SKM-1 treated with dmso at 0.1 percent for 144 hours (cell line): ENCODE data around the gene KLRD1.
"Not testable (repeated sequence)": the region's sequence is repeated elsewhere in the genome, so short reads cannot be mapped to it uniquely, and the experiment has no call there.

Experiments
- DNase-seq: peaks from one replicate; lab custom pipeline; 2025; ENCODE audit not compliant: unreplicated experiment; lab: John Stamatoyannopoulos, UW

Gene KLRD1

GRCh38 chr12:10336196-10336595 is 28.5 kb downstream of the KLRD1 start:
- not testable (repeated sequence) for DNase-seq

DNA sequence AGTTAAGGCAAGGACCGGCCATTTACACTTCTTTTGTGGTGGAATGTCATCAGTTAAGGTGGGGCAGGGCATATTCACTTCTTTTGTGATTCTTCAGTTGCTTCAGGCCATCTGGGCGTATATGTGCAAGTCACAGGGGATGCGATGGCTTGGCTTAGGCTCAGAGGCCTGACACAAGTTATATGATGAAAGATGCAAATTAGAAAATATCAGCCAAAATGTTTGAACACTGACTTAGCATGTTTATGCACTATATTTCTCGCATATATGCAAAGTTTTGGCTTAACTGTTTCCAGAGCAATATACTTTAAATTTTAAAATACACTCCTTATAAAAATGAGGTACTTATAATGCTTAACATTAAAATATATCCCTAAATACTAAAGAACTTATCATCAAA is 30.8 kb downstream of the KLRD1 start:
- DNase-seq = not testable (repeated sequence)

GRCh38 chr12:10339053-10339840 is 31.6 kb downstream of the KLRD1 start:
- no peak for DNase-seq

DNA sequence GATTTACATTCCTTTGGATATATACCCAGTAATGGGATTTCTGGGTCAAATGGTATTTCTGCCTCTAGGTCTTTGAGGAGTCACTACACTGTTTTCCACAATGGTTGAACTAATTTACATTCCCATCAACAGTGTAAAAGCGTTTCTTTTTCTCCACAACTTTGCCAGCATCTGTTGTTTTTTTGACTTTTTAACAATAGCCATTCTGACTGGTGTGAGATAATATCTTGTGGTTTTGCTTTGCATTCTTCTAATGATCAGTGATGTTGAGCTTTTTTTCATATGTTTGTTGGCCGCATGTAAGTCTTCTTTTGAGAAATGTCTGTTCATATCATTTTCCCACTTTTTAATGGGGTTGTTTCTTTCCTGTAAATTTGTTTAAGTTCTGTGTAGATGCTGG is 33.3 kb downstream of the KLRD1 start:
- DNase-seq = not testable (repeated sequence)

- no peak for DNase-seq
Observed at GRCh38 chr12:10341892-10342509, 34.3 kb downstream of the KLRD1 start.

- DNase-seq = not testable (repeated sequence)
Observed at GRCh38 chr12:10351457-10351856, 43.8 kb downstream of the KLRD1 start.

DNA sequence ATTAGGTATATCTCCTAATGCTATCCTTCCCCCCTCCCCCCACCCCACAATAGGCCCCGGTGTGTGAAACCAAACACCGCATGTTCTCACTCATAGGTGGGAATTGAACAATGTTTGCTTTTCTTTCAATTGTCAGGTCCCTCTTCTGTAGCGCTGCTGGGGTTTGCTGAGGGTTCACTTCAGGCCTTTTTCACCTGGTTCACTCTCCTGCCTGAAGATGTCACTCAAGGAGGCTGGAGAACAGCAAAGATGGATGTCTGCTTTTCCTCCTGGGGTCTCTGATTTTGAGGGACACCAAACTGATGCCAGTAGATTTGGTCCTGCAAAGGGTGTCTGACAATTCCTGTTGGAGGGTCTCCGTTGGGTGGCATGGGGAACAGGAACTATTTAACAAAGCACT is 46.4 kb downstream of the KLRD1 start:
- no peak for DNase-seq

- DNase-seq = no peak
Observed at GRCh38 chr12:10354502-10354901, 46.8 kb downstream of the KLRD1 start.

GRCh38 chr12:10358131-10358530 is 50.5 kb downstream of the KLRD1 start:
- no peak for DNase-seq

DNA sequence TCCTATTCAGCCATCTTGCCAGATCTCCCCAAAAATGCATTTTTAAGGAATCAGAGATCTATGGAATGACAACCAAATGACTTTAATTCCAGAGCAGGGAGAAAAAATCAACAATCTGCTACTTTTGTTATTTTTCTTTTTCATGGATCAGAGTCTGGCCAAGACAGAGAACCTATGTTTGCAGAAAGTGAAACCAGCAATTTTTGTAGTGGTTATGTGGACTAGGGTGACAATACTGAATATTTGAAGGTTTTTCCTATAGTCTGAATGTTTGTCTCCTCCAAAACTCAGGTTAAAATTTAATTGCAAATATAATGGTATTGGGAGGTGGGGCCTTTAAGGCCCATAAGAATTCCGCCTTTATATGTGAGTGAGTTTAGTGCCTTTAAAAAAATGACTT is 51.3 kb downstream of the KLRD1 start:
- DNase-seq = no peak

- DNase-seq = no peak
Observed at GRCh38 chr12:10361084-10361483, 53.4 kb downstream of the KLRD1 start.

DNA sequence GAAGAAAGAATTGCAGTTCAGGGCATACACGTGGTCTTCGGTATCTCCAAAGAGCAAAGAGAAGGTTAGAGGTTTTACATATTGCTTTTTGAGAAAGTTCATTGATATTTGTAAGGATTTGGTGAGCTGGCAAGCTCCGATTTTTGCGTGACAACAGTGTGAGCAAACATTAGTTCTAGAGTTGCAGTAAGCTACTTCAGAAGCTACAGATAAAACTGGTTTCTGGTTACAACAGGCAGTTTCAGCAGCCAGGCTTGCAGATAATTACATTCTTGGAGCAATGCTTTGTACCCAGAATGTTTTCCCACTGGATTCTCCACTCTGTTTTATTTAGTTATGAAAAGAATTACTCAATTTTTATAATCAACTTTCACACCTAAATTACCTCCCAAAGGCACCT is 54.0 kb downstream of the KLRD1 start:
- DNase-seq = no peak

GRCh38 chr12:10362325-10362724 is 54.7 kb downstream of the KLRD1 start:
- no peak for DNase-seq

DNA sequence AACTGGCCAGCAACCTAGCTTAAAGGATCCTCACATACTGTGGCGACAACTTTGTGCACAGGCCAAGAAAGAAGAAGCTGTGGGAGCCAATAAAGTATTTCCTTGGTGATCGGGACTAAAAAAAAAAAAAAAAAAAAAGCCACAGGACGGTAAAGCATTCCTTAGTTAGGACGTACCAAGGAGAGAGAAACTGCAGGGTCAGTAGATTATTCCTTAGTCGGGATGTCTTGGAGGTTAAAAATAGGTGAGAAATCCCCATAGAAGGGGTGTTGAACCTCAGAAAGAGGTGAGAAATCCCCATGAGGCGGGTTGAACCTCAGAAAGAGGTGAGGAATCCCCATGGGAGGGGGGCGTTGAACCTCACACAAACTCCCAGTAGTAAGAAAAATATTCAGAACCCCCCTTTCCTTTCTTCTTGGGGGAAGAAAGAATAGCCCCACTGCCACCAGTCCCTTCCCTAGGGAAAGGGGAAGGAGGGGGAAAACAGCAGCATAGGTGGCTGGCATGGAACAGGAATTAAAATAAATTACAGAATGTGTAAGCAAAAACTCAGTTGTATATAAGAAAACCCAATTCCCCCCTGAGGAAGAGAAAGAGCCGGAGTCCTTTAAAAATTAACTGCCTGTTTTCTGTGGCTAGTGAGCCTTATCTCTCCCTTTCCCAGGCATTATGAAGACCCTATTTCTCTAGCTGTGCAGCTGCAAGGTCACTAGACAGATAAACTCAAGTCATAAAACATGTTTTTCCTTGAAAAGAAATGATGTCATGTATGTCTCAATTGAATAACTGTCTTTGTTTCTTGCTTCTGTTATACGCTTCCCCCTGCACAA is 55.4 kb downstream of the KLRD1 start:
- DNase-seq = no peak

DNA sequence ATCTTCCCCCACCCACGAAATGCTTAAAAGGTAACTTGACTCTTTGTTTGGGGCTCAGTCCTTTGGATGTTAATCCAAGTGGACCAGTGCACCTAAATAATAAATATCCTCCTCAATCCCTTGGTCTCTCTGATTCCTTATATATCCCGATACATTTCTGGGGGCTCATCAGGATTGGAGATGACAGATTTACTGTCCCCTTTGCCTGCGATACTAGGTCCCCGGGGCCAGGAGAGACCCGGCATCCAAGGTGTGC is 55.9 kb downstream of the KLRD1 start:
- no peak for DNase-seq

GRCh38 chr12:10363914-10364814 is 56.5 kb downstream of the KLRD1 start:
- DNase-seq = no peak

DNA sequence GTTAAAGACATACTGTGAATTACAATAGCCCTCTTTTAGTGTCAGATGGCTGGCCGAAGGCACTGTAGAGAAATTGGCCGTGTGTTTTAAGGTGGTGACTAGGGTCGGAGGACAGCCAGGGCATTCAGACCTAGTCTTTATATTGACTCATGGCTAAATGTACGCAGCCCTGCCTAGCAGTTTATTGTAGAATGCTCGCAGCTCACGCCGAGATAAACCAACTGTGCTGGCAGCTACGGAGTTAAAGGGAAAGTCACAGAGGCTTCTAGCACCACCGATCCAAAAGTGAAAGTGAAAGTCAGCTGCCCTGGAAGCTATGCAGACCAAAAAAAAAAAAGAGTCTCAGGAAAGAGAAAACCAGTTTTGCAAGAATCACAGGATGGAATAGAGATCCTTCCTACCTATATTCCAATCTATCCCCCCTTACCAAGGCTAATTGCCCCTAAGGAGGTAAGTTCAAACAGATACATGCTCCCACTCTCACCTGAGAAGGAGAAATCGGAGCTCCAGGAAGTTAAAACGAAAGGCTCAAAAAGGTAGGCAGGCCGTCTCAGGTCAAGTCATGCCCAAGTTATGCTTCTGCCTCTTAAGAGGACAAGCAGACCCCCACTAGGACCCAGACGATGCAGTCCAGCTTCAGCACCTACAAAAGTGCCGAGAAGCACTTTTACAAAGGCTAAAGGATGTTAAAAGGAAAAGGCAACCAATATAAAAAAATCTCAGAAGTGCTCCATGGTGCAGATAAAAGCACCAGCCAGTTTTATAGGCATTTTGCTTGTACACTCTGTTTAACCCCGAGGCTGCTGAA is 57.3 kb downstream of the KLRD1 start:
- no peak for DNase-seq

- no peak for DNase-seq
Observed at GRCh38 chr12:10365696-10366405, 58.2 kb downstream of the KLRD1 start.

DNA sequence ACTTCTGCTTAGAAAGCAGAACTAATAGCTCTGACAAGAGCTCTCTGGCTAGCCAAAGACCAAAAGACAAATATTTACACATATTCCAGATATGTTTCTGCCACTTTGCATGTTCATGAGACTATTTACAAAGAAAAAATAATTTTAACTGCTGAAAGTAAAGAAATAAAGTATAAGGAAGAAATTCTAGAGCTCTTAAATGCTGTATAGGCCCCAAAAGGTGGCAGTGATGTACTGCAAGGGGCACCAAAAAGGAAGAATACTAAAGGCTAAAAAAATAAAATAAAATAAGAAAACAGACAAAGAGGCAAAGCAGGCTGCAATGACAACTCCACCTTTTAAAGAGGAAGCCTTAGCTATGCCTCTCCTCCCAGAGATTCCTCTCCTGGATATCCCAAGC is 59.2 kb downstream of the KLRD1 start:
- DNase-seq = no peak

GRCh38 chr12:10367714-10368113 is 60.0 kb downstream of the KLRD1 start:
- not testable (repeated sequence) for DNase-seq
